Endothelial cell of coronary artery (primary cell): Measurements from ENCODE around the gene SRCIN1. TPM values are rescaled to one million over a fixed set of nuclear protein-coding genes. Genes with fewer than 3 reads are reported as not detected.

Source experiments
- total RNA-seq: library from RNA; depleted of rRNA; stranded (reverse); fragments of >200 nt; gene quantifications from 2 replicates; pipeline ENCODE4 v1.2.3, GENCODE V29; 2014

SRCIN1 gene, protein sequence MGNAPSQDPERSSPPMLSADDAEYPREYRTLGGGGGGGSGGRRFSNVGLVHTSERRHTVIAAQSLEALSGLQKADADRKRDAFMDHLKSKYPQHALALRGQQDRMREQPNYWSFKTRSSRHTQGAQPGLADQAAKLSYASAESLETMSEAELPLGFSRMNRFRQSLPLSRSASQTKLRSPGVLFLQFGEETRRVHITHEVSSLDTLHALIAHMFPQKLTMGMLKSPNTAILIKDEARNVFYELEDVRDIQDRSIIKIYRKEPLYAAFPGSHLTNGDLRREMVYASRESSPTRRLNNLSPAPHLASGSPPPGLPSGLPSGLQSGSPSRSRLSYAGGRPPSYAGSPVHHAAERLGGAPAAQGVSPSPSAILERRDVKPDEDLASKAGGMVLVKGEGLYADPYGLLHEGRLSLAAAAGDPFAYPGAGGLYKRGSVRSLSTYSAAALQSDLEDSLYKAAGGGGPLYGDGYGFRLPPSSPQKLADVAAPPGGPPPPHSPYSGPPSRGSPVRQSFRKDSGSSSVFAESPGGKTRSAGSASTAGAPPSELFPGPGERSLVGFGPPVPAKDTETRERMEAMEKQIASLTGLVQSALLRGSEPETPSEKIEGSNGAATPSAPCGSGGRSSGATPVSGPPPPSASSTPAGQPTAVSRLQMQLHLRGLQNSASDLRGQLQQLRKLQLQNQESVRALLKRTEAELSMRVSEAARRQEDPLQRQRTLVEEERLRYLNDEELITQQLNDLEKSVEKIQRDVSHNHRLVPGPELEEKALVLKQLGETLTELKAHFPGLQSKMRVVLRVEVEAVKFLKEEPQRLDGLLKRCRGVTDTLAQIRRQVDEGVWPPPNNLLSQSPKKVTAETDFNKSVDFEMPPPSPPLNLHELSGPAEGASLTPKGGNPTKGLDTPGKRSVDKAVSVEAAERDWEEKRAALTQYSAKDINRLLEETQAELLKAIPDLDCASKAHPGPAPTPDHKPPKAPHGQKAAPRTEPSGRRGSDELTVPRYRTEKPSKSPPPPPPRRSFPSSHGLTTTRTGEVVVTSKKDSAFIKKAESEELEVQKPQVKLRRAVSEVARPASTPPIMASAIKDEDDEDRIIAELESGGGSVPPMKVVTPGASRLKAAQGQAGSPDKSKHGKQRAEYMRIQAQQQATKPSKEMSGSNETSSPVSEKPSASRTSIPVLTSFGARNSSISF
- total RNA-seq, result under 0.01 TPM in 2 replicates

DNA sequence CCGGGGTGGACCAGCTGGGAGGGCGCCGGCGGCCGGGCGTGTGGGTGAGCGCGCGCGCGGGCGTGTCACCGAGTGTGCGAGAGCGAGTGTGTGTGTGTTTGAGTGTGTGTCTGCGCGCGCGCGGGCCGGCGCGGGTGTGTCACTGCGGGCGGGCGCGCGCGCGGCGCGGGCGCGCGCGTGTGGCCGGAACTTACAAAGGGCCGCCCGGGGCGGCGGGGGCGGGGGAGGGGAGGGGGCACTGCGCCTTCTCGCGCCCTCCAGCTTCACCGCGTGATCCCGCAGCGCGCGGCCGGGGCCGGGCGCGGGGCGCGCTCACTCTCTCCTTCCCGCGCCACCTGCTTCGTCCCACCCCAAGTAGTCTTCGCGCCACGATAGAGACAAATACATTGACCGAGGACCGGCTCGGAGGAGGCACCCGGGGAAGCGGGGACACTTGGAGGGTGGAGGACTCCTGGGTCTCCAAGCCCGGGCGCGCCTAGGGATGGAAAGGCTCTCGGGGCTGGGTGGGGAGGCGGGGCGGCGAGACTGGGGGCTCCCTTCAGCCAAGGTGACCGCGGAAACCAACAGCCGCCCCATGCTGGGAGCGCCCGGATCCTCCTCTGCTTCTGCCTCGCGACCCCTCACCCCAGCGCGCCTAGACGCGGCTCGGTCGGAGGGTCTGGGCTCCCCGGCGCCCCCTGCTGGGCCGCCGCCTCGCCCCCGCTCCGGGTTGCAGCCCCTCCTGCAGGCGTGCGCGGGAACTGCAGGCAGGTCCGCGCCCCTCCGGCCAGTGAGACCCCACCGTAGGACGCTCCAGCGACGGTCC, at the start of gene SRCIN1:
SRCIN1 (minus strand) TSS at position 112 of the 805 bp plus-strand sequence. CDS start 247 bp downstream, outside the sequence.

Other genes starting within 250 kb of the SRCIN1 start
- gene ARHGAP23, start 177.5 kb downstream of the SRCIN1 start, total RNA-seq, result 33.7 and 56.2 TPM in 2 replicates
- gene EPOP, start 69.0 kb upstream of the SRCIN1 start, total RNA-seq, result 2.0 and 3.1 TPM in 2 replicates
- 23.8 and 38.2 TPM in 2 replicates for gene MLLT6, start 99.3 kb upstream of the SRCIN1 start, total RNA-seq
- gene CISD3, start 124.4 kb upstream of the SRCIN1 start, total RNA-seq, result 3.8 and 4.4 TPM in 2 replicates
- gene PCGF2, start 142.4 kb upstream of the SRCIN1 start, total RNA-seq, result 4.9 and 11.7 TPM in 2 replicates
- gene PSMB3, start 146.8 kb upstream of the SRCIN1 start, total RNA-seq, result 371 and 511 TPM in 2 replicates
- 38.0 and 45.6 TPM in 2 replicates for gene PIP4K2B, start 193.6 kb upstream of the SRCIN1 start, total RNA-seq
- 8.9 and 11.9 TPM in 2 replicates for gene CWC25, start 219.4 kb upstream of the SRCIN1 start, total RNA-seq
- gene RPL23, start 247.8 kb upstream of the SRCIN1 start, total RNA-seq, result 1,939 and 2,545 TPM in 2 replicates